ENCODE data around the gene HOXB4. TPM values are rescaled to one million over a fixed set of nuclear protein-coding genes. Genes with fewer than 3 reads are reported as not detected.

Gene HOXB4
- total and polyA plus RNA-seq, 9 donors = 0.13 to 3.4 (median 0.87) TPM

DNA sequence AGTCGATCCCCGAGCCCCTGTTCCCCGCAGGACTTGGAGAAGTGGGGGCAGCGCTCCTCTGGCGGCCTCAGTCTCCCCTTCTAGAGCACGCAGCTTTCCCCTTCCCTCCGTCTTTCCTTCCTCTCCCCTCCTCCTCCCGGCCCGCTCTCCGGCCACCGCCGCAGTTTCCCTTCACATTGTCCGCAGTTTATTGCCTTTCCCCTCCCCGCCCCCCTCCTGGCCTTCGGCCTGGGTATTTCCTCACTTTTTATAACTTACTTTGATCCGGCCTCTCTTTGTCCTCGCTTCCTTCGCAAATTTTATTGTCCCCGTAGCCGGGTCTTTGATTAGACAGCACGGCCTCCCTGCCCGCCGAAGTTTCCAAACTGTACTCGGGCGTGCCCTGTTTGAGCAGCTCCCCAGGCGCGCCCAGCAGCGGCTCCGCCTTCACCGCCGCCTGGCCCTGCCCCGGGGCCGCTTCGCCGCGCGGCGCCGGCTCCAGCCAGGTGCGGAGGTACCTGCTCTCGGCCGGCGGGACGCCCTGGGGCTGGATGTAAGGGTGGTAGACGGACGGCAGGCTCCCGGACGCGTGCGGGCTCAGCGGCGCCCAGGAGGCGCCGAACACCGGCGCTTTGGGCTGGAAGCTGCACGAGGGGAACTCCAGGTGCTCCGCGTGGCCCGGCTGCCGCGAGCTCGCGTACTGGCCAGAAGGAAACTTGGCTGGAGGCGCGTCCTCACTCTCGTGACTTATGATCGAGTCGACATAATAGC is 47.5 kb upstream of the HOXB4 start:
- Histone ChIP-seq H3K27ac (no peak overlapping the region), H3K4me3 (peak overlapping the region; percentile 33), H3K9me3 (no peaks in the 10 kb centered on the region), H3K4me1 (ENCODE audit: insufficient read depth) (peaks cover 2% of the 10 kb centered on the region), H3K27me3 (peaks cover 8% of the 10 kb centered on the region), H3K36me3 (no peaks in the 10 kb centered on the region)
- TF ChIP-seq, protein P1, sequence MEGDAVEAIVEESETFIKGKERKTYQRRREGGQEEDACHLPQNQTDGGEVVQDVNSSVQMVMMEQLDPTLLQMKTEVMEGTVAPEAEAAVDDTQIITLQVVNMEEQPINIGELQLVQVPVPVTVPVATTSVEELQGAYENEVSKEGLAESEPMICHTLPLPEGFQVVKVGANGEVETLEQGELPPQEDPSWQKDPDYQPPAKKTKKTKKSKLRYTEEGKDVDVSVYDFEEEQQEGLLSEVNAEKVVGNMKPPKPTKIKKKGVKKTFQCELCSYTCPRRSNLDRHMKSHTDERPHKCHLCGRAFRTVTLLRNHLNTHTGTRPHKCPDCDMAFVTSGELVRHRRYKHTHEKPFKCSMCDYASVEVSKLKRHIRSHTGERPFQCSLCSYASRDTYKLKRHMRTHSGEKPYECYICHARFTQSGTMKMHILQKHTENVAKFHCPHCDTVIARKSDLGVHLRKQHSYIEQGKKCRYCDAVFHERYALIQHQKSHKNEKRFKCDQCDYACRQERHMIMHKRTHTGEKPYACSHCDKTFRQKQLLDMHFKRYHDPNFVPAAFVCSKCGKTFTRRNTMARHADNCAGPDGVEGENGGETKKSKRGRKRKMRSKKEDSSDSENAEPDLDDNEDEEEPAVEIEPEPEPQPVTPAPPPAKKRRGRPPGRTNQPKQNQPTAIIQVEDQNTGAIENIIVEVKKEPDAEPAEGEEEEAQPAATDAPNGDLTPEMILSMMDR (IDR thresholded peaks at IDR 0.05) = no peak
- TF ChIP-seq POLR2A (IDR thresholded peaks at IDR 0.05) (no peak), EP300 (IDR thresholded peaks at IDR 0.05) (no peak)
- no peak for DNase-seq
- WGBS, 3 donors = 0 to 1% (median 0%) methylated on average over 68 to 69 of the region's 69 CpGs
- intact Hi-C loops (cut with DNase I) = loop anchor here in 1 of 4 donors (10.0 kb wide), 1 partner anchor 291 kb away; no protein-coding TSS in a partner anchor

DNA sequence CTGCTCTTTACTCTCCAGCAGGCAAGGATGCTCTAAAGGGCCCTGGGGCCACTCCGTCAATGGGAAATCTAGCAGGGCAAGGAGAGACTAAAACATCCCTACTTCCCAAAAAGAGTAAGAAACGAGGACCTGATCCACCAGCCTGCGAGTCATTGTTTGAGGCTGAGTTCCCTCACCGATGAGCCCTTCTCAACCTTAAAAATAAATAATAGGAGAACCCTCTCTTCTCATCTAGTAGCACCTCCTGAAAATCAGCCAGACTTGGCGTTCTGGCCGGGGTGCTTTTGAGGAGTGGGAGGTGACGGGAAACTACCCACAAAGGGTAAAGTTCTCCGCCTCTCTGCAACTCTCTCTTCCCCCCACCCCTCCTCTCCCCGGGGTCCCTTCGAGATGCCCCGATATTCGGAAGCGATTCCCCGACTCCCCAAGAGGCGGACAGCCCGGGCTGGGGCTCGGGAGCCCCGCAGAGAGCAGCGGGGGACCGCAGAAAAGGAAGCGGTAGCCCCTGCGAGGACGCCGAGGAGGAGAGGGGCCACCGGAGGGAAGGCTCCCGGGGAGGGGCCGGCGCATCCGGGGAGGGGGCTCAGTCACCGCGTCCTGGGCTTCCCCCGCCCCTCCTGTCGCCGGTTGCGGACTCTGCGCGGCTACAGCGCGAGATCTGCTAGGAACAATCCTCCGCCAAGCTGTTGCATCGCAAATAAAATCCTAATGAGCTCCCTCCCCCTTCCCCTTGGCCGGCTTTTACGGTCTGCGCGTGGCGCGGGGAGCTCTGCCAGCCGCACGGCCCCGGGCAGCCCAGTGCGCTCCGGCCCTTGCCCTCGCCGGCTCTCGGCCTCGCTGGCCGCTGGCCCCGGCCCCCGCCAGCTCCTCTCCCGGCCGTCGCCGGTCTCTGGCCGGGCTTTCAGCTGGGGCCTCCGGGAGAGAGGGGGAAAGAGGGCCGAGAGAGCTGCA is 46.7 kb upstream of the HOXB4 start:
- WGBS, 3 donors = 1 to 2% (median 2%) methylated on average over 48 to 66 of the region's 66 CpGs
- intact Hi-C loops (cut with DNase I) = loop anchor here in 1 of 4 donors (10.0 kb wide), 1 partner anchor 290 kb away; no protein-coding TSS in a partner anchor
- Histone ChIP-seq H3K9me3 (no peaks in the 10 kb centered on the region), H3K36me3 (no peaks in the 10 kb centered on the region), H3K27me3 (peaks cover 8% of the 10 kb centered on the region), H3K4me1 (ENCODE audit: insufficient read depth) (peaks cover 2% of the 10 kb centered on the region), H3K4me3 (peak overlapping the region; percentile 33), H3K27ac (no peak overlapping the region)
- no peak for DNase-seq
- TF ChIP-seq POLR2A (IDR thresholded peaks at IDR 0.05) (no peak), EP300 (IDR thresholded peaks at IDR 0.05) (no peak)
- TF ChIP-seq, protein P1 (IDR thresholded peaks at IDR 0.05) = no peak

GRCh38 chr17:48624118-48624517 is 46.0 kb upstream of the HOXB4 start:
- DNase-seq = no peak
- Histone ChIP-seq H3K27ac (no peak overlapping the region), H3K4me1 (ENCODE audit: insufficient read depth) (peaks cover 2% of the 10 kb centered on the region), H3K4me3 (no peak overlapping the region), H3K27me3 (peaks cover 8% of the 10 kb centered on the region), H3K9me3 (no peaks in the 10 kb centered on the region), H3K36me3 (no peaks in the 10 kb centered on the region)
- TF ChIP-seq EP300 (IDR thresholded peaks at IDR 0.05) (no peak), POLR2A (IDR thresholded peaks at IDR 0.05) (no peak)
- TF ChIP-seq, protein P1 (IDR thresholded peaks at IDR 0.05) = no peak
- WGBS, 3 donors = 8 to 12% (median 10%) methylated on average over 5 of the region's 5 CpGs
- intact Hi-C loops (cut with DNase I) = loop anchor here in 1 of 4 donors (10.0 kb wide), 1 partner anchor 289 kb away; no protein-coding TSS in a partner anchor

DNA sequence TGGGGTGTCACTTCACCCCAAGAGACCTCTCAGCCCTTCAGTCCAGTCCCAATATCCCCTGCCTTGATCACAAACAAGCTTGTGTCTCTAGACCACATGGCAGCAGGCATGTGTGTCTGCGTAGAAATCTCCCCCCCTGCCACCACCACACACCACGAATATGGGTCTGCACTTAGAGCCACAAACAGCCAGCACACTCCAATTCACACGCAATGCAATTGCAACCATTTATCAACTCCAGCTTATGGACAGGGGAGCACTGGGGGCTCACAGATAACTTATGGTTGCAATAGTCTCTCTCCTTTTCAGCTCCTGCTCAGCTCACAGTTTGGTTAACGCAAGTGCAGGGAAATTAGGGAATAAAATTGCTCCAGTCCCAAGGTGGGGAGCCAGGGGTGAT is 45.4 kb upstream of the HOXB4 start:
- no peaks in the 10 kb centered on the region for H3K36me3 ChIP-seq
- TF ChIP-seq POLR2A (IDR thresholded peaks at IDR 0.05) (no peak), EP300 (IDR thresholded peaks at IDR 0.05) (no peak)
- TF ChIP-seq, protein P1 (IDR thresholded peaks at IDR 0.05) = no peak
- no peaks in the 10 kb centered on the region for H3K9me3 ChIP-seq
- intact Hi-C loops (cut with DNase I) = loop anchor here in 1 of 4 donors (10.0 kb wide), 1 partner anchor 289 kb away; no protein-coding TSS in a partner anchor
- WGBS, 3 donors = 18 to 26% (median 20%) methylated on average over 4 of the region's 4 CpGs
- peaks cover 8% of the 10 kb centered on the region for H3K27me3 ChIP-seq
- H3K27ac ChIP-seq = no peak overlapping the region
- H3K4me1 ChIP-seq (ENCODE audit: insufficient read depth) = peaks cover 2% of the 10 kb centered on the region
- H3K4me3 ChIP-seq = no peak overlapping the region
- no peak for DNase-seq
